Measurements from ENCODE around the gene ZFHX2. TPM values are rescaled to one million over a fixed set of nuclear protein-coding genes. Genes with fewer than 3 reads are reported as not detected.
"Not testable (repeated sequence)": the region's sequence is repeated elsewhere in the genome, so short reads cannot be mapped to it uniquely, and the experiment has no call there.

The ZFHX2 gene
- total RNA-seq, 1 experiment from 2014 or later, result 0.10 TPM

DNA sequence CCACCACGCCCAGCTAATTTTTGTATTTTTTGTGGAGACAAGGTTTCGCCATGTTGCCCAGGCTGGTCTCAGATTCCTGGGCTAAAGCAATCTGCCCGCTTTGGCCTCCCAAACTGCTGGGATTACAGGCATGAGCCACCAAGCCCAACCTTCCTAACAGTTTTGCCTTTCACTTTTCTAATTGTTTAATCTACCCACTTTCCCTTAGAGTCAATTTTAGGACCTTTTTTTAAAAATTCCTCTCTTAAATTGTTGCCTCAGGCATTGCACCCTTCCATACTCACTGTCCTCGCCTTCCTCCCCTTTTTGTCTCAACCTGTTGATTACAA is 11.5 kb downstream of the ZFHX2 start:
- no peak for DNase-seq (ENCODE audit: low spot score)

DNA sequence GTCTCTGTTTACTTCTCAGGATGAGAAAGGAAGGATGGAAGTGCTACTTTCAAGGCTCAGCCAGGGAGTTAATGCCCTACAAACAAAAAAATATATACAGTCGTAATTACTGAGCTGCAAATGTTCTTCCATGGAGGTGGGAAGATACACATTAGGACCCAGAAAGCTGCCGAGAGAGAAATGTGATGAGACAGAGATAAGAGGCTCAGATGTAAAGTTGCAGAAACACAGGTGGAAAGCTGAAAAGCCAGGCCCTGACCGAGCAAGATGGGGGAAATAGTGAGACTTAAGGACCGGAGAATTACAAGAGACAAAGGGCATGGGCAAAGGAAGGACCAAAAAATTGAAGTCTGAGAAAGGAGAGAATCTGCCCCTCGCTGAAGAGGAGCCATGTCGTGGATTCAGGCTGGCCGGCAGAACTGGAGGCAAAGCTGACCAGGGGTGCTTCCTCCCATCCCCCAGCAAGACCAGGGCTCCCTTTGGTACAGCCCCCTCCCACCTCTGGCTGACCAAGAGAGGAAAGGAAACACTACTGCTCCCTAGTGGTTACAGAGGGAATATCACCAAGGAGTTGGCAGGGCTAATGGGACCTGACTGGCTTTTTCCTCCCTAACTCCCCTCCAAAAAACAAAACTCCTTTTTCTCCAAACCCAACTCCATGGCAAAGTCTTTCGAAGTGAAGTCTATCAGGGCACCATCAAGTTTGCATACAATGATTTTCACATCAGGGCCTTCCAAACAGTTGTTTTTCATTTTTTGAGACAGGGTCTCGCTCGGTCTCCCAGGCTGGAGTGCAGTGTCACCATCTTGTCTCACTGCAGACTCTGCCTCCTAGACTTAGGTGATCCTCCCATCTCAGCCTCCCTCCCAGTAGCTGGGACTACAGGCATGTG is 12.1 kb downstream of the ZFHX2 start:
- peak; percentile 37 for DNase-seq (ENCODE audit: low spot score)

DNA sequence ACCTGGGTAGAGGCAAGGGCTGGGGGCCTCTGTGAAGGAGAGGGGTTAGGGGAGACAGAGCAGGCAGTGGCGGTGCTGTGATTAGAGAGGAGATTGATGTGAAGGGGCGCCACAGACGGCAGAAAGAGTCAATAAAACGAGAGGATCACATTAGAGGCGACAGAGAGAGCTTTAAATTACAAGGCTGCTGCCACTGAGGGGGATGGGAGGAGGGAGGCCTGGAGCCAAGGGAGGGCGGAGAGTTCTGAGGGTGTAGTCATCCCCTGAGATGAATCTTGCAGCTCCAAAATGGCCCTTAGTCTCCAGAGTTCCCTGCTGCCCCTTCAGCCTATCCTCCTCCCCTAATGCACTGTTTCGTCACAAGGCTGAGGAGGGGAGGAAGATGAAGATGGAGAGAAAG is 12.8 kb downstream of the ZFHX2 start:
- no peak for DNase-seq (ENCODE audit: low spot score)

DNA sequence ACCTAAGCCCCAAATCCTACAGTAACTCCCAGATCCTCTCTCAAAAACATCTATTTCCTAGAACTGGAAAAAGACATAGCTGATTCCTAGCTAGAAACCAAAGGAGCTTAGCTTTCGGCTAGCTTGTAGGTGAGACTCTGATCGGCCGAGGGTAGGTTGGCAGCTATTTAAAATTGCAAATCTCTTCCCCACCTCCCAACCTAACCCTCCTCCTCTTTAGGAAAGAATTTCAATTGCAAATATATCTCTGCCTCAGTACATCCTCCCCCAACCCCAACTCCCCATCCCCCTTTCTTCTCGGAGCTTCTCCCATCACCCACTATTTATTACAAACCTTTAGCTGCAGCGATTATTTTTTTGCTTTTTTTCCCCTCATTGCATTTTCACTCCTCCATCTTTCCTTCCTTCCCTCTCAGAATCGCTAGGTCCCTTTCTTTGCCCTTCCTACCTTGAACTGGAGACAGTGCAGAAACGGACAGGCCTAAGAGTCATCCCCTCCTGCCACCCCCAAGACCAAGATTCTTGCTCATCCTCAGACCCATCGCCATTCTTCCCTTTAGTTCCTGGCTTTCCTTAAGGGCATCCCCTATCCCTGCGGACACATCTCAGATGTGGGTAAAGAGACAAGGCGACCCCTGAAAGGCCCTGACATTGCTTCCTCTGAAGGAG is 13.4 kb downstream of the ZFHX2 start:
- no peak for DNase-seq (ENCODE audit: low spot score)

DNA sequence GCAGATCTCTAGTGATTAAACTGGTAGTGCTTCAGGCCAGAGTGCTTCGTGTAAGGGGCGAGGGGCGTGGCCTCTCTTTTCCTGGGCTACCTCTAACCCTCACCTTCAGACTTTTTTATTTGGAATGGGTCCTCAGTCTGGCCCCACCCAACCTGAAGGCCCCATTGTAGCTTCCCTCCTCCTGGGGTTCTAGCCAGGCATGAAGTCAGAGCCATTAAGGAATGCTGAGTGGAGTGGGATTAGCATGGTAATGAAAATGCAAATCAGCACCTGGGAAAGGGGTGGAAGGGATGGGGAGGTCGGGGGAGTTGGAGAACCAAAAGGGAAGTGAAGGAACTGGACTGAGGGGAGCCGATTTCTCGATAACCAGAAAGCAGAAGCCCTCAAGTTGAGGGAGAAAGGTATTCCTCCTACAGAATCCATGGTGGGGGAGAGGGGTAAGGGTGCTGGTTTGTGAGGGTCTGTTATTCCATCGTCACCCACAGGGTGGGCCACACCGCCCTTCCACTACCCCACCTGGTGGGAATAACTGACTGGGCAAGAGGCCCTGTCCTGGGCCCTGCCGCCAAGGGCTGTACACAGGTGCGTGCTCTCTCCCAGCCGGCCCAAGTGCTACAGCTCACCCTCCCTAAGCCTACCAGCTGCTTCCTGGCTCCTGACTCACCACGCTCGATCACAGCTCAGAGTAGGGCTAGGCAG is 14.1 kb downstream of the ZFHX2 start:
- no peak for DNase-seq (ENCODE audit: low spot score)

DNA sequence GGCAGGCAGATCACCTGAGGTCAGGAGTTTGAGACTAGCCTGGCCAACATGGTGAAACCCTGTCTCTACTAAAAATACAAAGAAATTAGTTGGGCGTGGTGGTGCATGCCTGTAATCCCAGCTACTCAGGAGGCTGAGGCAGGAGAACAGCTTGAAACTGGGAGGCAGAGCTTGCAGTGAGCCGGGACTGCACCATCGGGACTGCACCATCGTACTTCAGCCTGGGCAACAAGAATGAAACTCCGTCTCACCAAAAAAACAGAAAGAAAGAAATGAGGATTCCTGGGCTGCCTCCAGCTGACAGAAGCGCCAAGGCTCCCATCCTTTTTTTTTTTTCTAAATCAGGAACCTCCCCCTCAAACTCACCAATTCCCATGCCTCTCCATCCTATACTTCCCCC is 14.7 kb downstream of the ZFHX2 start:
- DNase-seq (ENCODE audit: low spot score), result not testable (repeated sequence)

- DNase-seq (ENCODE audit: low spot score), result no peak
Measured at GRCh38 chr14:23536494-23536893, 15.1 kb downstream of the ZFHX2 start.

DNA sequence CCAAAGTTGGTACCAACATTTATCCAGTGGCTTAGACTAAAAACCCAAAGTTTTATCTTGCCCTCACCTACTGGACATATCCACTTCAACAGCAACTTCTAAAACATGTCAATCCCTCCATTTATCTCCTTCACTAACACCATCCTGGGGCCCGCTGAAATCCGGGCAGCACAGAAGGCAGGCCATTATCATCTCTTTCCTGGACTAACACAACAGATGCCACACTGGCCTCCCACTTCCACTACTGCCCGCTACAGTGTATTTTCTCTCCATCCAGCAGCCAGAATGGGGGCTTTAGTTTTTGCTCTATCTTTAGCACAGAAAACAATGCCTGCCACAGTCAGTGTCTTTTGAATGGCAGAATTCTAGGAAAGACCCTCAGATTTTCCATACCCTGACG is 15.6 kb downstream of the ZFHX2 start:
- no peak for DNase-seq (ENCODE audit: low spot score)

GRCh38 chr14:23533652-23534435 is 17.7 kb downstream of the ZFHX2 start:
- no peak for DNase-seq (ENCODE audit: low spot score)

GRCh38 chr14:23532658-23533057 is 18.9 kb downstream of the ZFHX2 start:
- no peak for DNase-seq (ENCODE audit: low spot score)

DNA sequence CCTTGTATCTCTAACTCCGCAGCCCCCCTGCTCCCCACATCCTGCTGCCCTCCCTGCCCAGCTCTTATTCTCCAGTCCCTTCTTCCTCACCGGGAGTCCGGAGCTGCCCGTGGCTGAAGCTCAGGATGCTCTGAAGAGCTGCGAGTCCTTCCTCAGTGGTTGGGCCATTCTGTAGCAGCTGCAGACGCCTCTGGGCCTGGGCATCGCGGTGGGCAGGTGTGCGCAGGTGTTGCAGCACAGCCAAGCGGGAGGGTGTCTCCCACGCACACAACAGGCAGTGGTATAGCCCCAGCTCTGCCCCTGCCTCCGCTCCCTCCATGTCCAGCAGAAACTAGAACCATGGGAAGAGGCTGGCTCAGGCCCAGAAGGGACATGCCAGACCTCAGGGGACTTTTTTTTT is 20.2 kb downstream of the ZFHX2 start:
- no peak for DNase-seq (ENCODE audit: low spot score)

DNA sequence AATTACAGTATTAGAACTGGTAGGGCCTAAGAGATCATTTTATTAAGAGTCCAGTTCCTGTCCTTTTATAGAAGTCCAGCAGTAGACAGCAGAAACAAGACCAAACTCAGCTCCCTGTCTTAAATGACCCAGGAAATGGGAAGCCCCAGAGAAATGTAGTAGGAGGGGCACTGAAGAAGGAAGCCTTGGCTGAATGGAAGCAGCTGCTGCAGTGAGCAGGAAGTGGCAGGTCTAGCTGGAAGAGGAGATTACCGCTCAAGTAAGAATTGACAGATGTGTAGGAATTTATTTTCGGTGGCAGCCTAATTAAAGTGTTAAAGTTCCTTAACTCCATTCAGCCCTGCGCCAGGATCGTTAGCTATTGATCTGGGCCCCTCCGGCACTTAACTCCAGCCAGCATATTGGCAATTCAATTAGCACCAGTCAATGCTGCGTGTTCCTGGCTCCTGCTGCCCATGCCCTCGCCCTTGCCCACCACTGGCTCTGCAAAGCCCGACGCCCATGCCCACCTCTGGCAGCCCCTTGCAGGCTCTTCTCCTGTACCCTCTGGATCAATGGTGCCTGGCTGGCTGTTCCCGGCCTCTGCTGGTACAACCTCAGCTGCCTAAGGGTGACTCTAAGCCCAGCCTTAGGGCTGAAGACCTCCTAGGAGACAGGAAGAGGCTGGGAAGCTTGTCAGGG is 21.1 kb downstream of the ZFHX2 start:
- no peak for DNase-seq (ENCODE audit: low spot score)

DNA sequence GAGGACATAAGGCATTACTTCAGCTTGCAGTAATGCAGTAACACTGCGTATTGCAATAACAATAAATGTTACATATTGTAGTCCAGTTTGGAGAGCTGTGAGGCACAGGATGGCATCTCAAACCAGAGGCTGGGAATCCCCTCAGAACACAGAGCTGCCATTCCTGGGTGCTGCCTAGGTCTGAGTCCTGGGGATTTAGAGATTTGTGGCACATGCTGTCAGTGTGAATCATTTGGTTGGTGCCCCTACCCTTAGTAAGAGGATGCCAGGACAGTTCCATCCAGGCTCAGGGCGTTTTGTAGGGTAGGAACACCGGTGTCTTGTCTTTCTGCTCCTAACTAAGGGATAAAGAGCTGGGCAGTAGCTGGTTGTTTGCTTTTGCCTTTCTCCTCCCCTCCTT is 22.5 kb downstream of the ZFHX2 start:
- no peak for DNase-seq (ENCODE audit: low spot score)

DNA sequence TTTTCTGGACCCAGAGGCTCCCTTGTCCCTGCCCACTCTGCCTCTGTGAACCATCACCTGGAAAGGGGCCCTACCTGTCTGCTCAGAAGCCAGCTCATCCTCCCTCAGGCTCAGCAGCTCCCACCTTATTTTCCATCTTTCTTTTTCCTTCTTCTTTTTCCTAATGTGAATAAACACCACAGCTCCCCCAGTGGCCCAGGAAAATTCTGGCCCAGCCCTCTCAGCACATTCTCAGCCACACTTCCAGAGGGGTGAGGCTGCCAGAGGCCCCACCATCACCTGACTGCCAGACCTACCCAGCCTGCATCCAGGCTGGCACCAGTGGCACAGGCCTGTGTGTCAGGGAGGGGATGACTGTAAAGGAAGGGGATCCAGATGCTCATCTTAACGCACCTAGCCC is 23.0 kb downstream of the ZFHX2 start:
- DNase-seq (ENCODE audit: low spot score), result no peak

DNA sequence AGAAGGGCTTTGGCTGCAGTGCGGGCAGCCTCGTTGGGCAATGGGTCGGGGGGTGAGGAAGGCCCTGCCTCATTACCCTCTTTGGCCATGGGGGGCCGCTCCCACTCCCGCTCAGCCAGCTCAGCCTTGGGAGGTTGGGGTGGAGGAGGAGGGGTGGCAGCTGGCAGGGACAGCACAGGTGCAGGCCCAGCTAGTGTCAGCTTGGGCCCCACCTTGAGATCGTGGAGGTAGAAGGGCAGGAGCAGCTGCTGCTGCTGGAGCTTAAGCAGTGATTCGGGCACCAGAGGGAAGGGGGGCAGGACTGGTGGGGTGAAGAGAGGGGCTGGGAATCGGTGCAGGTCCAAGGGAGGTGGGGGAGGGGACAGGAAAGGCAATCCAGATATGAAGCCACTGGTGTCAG is 26.0 kb downstream of the ZFHX2 start:
- no peak for DNase-seq (ENCODE audit: low spot score)

- no peak for DNase-seq (ENCODE audit: low spot score)
Measured at GRCh38 chr14:23524954-23525353, 26.6 kb downstream of the ZFHX2 start.

GRCh38 chr14:23523229-23524016 is 28.1 kb downstream of the ZFHX2 start:
- DNase-seq (ENCODE audit: low spot score), result no peak

DNA sequence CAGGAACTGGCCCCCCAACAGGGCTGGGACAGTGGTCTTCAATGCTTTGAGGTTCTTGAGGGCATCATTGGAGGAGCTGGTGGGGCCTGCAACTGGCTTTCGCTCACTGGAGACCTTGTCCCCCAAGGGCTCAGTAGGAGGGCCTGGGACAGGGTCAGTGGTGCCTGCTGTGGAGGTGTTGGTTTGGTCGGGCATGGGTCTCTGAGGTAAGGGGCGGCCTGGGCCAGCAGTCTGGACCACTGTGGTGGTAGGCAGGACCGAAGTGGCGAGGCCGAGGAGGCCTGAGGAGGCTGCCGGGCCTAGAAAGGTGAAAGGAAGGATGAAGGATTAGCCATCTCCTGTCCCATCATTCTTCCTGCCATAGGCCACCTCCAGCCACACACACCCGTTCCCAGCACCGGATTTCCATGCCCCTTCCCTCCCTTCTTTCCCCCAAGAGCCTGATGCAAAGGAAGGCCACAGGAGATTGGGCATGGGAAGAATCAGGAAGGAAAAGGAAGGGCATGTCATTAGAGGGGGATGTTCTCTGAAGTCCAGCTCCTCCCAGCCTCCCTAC is 28.8 kb downstream of the ZFHX2 start:
- no peak for DNase-seq (ENCODE audit: low spot score)

DNA sequence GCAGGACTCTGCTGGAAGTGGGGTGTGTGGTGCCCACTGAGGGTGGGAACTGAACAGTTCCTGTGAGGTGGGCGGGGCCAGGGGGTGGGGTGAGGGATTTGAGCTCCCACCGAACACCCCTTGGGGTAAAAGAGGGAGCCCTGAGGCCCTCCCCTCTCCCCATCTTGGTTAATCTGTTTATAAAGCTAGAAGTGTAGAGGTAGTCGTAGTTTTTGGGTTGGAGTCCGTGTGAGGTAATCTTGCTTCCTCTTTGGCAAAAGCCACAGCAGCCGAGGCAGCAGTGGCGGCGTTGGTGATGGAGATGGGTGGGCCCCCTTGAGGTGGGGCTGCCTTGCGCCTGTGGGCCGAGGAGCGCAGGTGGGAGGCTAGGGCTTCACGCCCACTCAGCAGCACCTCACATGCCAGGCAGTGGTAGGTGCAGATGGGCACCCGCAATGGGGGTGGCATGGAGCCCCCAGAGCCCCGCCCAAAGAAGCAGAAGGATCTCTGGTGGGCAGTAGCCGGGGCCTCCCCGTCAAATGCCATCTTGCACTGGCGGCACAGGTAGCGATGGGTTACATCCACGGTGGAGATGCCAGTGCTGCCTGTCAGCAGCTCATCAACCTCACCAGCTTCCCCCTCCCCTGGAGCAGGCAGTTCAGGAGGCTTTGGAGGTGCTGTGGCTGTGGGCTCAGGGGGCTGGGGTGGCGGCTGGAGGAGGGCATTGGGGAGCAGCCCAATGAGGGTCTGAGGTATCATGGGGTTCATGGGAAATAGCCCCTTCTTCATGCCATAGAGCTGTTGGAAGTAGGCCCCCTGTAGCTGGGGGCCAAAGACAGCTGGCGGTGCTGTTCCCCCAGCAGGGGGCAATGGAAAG is 29.6 kb downstream of the ZFHX2 start:
- no peak for DNase-seq (ENCODE audit: low spot score)

Data from H4 (cell line).